Stimulated activated CD8-positive, alpha-beta memory T cell treated with anti-CD3 and anti-CD28 coated beads, Interleukin-2, amount 100 ng/mL, for 48 hours (primary cell): Measurements from ENCODE around the gene TP63.

Experiments
- DNase-seq, 2 donors: peaks; one replicate each; pipeline ENCODE4 v3.0.0-alpha.2; 2020; ENCODE audit warnings: low read depth in 2 of 2

TP63 gene

GRCh38 chr3:189683546-189684255 is 52.5 kb downstream of the TP63 start:
- DNase-seq: no peak

GRCh38 chr3:189684317-189684716 is 53.1 kb downstream of the TP63 start:
- no peak for DNase-seq

- DNase-seq: no peak
Measured at GRCh38 chr3:189685291-189685690, 54.1 kb downstream of the TP63 start.

GRCh38 chr3:189685860-189686259 is 54.7 kb downstream of the TP63 start:
- DNase-seq: no peak

GRCh38 chr3:189687475-189687874 is 56.3 kb downstream of the TP63 start:
- DNase-seq: no peak

GRCh38 chr3:189688262-189688661 is 57.1 kb downstream of the TP63 start:
- no peak for DNase-seq

GRCh38 chr3:189689625-189690024 is 58.4 kb downstream of the TP63 start:
- DNase-seq: no peak

GRCh38 chr3:189690237-189690636 is 59.0 kb downstream of the TP63 start:
- no peak for DNase-seq

- no peak for DNase-seq
Measured at GRCh38 chr3:189690672-189691071, 59.5 kb downstream of the TP63 start.

- DNase-seq: no peak
Measured at GRCh38 chr3:189695400-189695799, 64.2 kb downstream of the TP63 start.

- DNase-seq: no peak
Measured at GRCh38 chr3:189698811-189699210, 67.6 kb downstream of the TP63 start.

- no peak for DNase-seq
Measured at GRCh38 chr3:189699885-189700284, 68.7 kb downstream of the TP63 start.

GRCh38 chr3:189702066-189702646 is 71.0 kb downstream of the TP63 start:
- DNase-seq: no peak

GRCh38 chr3:189703865-189704264 is 72.7 kb downstream of the TP63 start:
- DNase-seq: no peak

GRCh38 chr3:189708375-189708774 is 77.2 kb downstream of the TP63 start:
- no peak for DNase-seq

GRCh38 chr3:189710620-189711402 is 79.6 kb downstream of the TP63 start:
- no peak for DNase-seq

GRCh38 chr3:189712906-189713483 is 81.8 kb downstream of the TP63 start:
- DNase-seq: no peak

- DNase-seq: no peak
Measured at GRCh38 chr3:189714991-189715961, 84.1 kb downstream of the TP63 start.

- no peak for DNase-seq
Measured at GRCh38 chr3:189718215-189718614, 87.0 kb downstream of the TP63 start.

GRCh38 chr3:189720736-189721417 is 89.7 kb downstream of the TP63 start:
- DNase-seq: no peak
